Activated CD8-positive, alpha-beta memory T cell treated with anti-CD3 and anti-CD28 coated beads, Interleukin-2, amount 10 ng/mL, durations not matched to agents 7 days and 5 days (primary cell): Measurements from ENCODE around the gene CYP39A1. TPM values are rescaled to one million over a fixed set of nuclear protein-coding genes. Genes with fewer than 3 reads are reported as not detected.
A peak's percentile ranks its signal among the peaks of the same experiment; 100 is the strongest.

ENCODE experiments used
- ATAC-seq: fragments of 150-1000 bp; cut with Tn5 transposase; one replicate; pipeline ENCODE4 v1.10.0; 2021; ENCODE audit warnings: moderate library complexity
- CTCF ChIA-PET: fragments of 350-600 bp; sonication (Branson Sonifier 250); formaldehyde crosslinking; loops from one replicate; lab custom pipeline; 2021; ENCODE audit warnings: antibody characterized with exemption; lab: Charles Lee
- DNase-seq: peaks from one replicate; pipeline ENCODE4 v3.0.0-alpha.2; 2020
- H3K27ac Mint-ChIP-seq: one replicate; pipeline ENCODE4 v1.8.0; 2021; ENCODE audit warnings: mild to moderate bottlenecking, mixed read lengths
- H3K27me3 Mint-ChIP-seq: one replicate; pipeline ENCODE4 v1.8.0; 2021; ENCODE audit warnings: mixed read lengths
- H3K36me3 Mint-ChIP-seq: one replicate; pipeline ENCODE4 v1.8.0; 2021; ENCODE audit warnings: mild to moderate bottlenecking, mixed read lengths
- H3K4me1 Mint-ChIP-seq: one replicate; pipeline ENCODE4 v1.8.0; 2021; ENCODE audit warnings: mixed read lengths
- H3K4me3 Mint-ChIP-seq: one replicate; pipeline ENCODE4 v1.8.0; 2021; ENCODE audit warnings: mild to moderate bottlenecking, moderate library complexity, mixed read lengths
- H3K9me3 Mint-ChIP-seq: one replicate; pipeline ENCODE4 v1.8.0; 2022; ENCODE audit warnings: low read depth, mixed read lengths
- total RNA-seq, 2 experiments: library from RNA; stranded (reverse); gene quantifications; one replicate each; pipeline ENCODE4 v1.2.3, GENCODE V29; 2021

Gene CYP39A1
- total RNA-seq, 2 experiments from 2014 or later: not detected

GRCh38 chr6:46605091-46605797 lies 47.4 kb downstream of the CYP39A1 start:
- no peaks in the 10 kb centered on the region for H3K36me3 Mint-ChIP-seq
- H3K9me3 Mint-ChIP-seq: no peaks in the 10 kb centered on the region
- H3K4me3 Mint-ChIP-seq: no peak overlapping the region
- no peak overlapping the region for H3K27ac Mint-ChIP-seq
- peaks cover 15% of the 10 kb centered on the region for H3K27me3 Mint-ChIP-seq
- ATAC-seq: no peak
- CTCF ChIA-PET: no interaction called here
- peaks cover 3% of the 10 kb centered on the region for H3K4me1 Mint-ChIP-seq
- no peak for DNase-seq

- Mint-ChIP-seq H3K9me3 (peaks cover 2% of the 10 kb centered on the region), H3K4me3 (no peak overlapping the region), H3K27me3 (peaks cover 14% of the 10 kb centered on the region), H3K4me1 (peaks cover 2% of the 10 kb centered on the region), H3K36me3 (no peaks in the 10 kb centered on the region), H3K27ac (no peak overlapping the region)
- DNase-seq (no peak), ATAC-seq (no peak)
- CTCF ChIA-PET: no interaction called here
These were observed 54.4 kb downstream of the CYP39A1 start for GRCh38 chr6:46598215-46598614.

GRCh38 chr6:46592740-46593139 lies 59.9 kb downstream of the CYP39A1 start:
- no peak for ATAC-seq

DNA sequence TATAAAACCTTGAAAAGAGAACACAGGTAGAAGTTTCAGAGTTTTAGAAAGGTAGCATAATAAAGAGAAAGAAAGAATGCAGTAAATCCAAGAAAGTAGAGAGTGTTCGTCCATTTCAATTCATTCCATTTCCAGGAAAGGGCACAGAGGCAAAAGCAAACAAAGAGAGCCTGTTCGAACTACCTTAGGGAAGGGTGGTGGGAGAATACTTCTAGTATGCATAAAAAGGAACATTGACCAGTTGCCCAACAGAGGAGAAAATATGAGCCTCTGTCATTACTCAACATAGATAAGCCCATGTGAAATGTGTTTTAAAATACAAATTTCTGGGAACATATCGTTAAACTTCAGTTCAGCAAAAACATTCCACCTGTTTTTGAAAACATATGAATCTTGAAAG lies 60.6 kb downstream of the CYP39A1 start:
- Mint-ChIP-seq H3K27ac (no peak overlapping the region), H3K4me1 (peaks cover 2% of the 10 kb centered on the region), H3K9me3 (peaks cover 2% of the 10 kb centered on the region), H3K36me3 (no peaks in the 10 kb centered on the region), H3K4me3 (no peak overlapping the region), H3K27me3 (peaks cover 30% of the 10 kb centered on the region)
- no peak for ATAC-seq
- DNase-seq: no peak
- CTCF ChIA-PET: no interaction called here

More at GRCh38 chr6:46592740-46593139, 59.9 kb downstream of the CYP39A1 start:
- Mint-ChIP-seq H3K27me3 (peaks cover 30% of the 10 kb centered on the region), H3K4me1 (peaks cover 2% of the 10 kb centered on the region), H3K27ac (no peak overlapping the region), H3K9me3 (peaks cover 2% of the 10 kb centered on the region), H3K36me3 (no peaks in the 10 kb centered on the region), H3K4me3 (no peak overlapping the region)
- no peak for DNase-seq
- CTCF ChIA-PET: no interaction called here

DNA sequence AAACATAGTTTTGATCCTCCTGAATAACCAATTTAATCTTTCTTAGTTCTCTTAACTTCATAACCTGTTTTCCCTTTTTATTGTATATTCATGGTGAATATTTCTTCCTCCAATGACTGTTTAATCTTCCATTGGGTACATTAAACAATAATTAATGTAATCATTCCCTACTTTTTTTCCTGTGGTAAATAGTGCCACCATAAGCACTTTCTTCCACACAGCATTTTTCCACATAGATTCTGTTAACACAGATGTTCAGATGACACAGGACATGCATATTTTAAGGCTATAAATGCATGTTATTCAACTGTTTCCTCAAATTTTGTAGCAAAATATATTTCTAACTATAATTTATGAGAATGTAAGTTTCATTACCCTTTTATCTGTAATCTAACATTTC lies 61.9 kb downstream of the CYP39A1 start:
- H3K4me1 Mint-ChIP-seq: peaks cover 2% of the 10 kb centered on the region
- no peak overlapping the region for H3K4me3 Mint-ChIP-seq
- no peak for DNase-seq
- CTCF ChIA-PET: no interaction called here
- peaks cover 30% of the 10 kb centered on the region for H3K27me3 Mint-ChIP-seq
- no peak overlapping the region for H3K27ac Mint-ChIP-seq
- no peak for ATAC-seq
- H3K36me3 Mint-ChIP-seq: no peaks in the 10 kb centered on the region
- peaks cover 2% of the 10 kb centered on the region for H3K9me3 Mint-ChIP-seq

DNA sequence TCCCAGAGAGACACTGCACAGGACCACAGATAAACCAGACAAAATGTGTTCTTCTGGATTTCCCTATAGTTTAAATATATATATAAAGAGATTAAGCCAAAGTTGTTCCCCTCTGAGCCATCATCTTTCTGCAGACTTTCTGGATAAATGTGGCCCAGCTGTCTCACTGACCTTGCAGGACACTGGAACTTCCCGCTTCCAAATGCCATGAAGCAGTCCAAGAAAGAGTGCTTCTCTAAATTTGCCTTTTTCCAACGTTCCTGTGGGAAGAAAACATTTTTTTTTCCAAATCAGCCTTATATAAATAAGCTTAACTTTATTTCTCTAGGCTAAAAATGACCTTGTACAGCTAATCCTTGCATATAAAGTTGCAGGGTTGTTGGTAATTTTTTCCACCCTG lies 65.7 kb downstream of the CYP39A1 start:
- CTCF ChIA-PET: no interaction called here
- no peaks in the 10 kb centered on the region for H3K36me3 Mint-ChIP-seq
- ATAC-seq (no peak), DNase-seq (no peak)
- H3K9me3 Mint-ChIP-seq: no peaks in the 10 kb centered on the region
- H3K27ac Mint-ChIP-seq: no peak overlapping the region
- peaks cover 19% of the 10 kb centered on the region for H3K27me3 Mint-ChIP-seq
- H3K4me1 Mint-ChIP-seq: no peaks in the 10 kb centered on the region
- no peak overlapping the region for H3K4me3 Mint-ChIP-seq

- Mint-ChIP-seq H3K27ac (no peak overlapping the region), H3K36me3 (no peaks in the 10 kb centered on the region), H3K4me1 (no peaks in the 10 kb centered on the region), H3K4me3 (no peak overlapping the region), H3K27me3 (peaks cover 11% of the 10 kb centered on the region), H3K9me3 (no peaks in the 10 kb centered on the region)
- ATAC-seq (no peak), DNase-seq (no peak)
- CTCF ChIA-PET: no interaction called here
These were observed 68.0 kb downstream of the CYP39A1 start for GRCh38 chr6:46584586-46584985.

DNA sequence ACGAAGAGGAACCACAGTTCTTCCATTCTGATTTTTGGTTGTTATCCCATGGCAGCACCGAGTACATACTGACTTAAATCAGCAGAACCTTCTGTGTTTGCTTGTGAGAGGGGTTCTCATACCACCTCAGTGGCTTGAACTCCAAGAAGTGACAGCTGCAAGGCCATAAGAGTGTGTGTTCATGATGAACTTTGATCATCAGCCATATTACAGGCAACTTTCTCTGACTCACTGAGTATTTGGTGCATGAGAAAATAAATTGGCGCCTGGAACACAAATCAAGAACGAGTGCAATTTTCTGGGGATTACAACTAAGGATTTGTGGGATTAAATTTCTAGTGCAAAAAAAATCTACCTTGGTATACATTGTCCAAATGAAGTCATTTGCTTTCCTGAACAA lies 68.9 kb downstream of the CYP39A1 start:
- no peak overlapping the region for H3K4me3 Mint-ChIP-seq
- DNase-seq (no peak), ATAC-seq (no peak)
- H3K36me3 Mint-ChIP-seq: no peaks in the 10 kb centered on the region
- no peak overlapping the region for H3K27ac Mint-ChIP-seq
- CTCF ChIA-PET: no interaction called here
- no peaks in the 10 kb centered on the region for H3K4me1 Mint-ChIP-seq
- H3K27me3 Mint-ChIP-seq: peaks cover 12% of the 10 kb centered on the region
- no peaks in the 10 kb centered on the region for H3K9me3 Mint-ChIP-seq

GRCh38 chr6:46583081-46583480 lies 69.5 kb downstream of the CYP39A1 start:
- no peak for DNase-seq
- ATAC-seq: no peak
- peaks cover 18% of the 10 kb centered on the region for H3K27me3 Mint-ChIP-seq
- CTCF ChIA-PET: no interaction called here
- H3K36me3 Mint-ChIP-seq: no peaks in the 10 kb centered on the region
- H3K4me1 Mint-ChIP-seq: no peaks in the 10 kb centered on the region
- H3K4me3 Mint-ChIP-seq: no peak overlapping the region
- H3K27ac Mint-ChIP-seq: no peak overlapping the region
- H3K9me3 Mint-ChIP-seq: no peaks in the 10 kb centered on the region

DNA sequence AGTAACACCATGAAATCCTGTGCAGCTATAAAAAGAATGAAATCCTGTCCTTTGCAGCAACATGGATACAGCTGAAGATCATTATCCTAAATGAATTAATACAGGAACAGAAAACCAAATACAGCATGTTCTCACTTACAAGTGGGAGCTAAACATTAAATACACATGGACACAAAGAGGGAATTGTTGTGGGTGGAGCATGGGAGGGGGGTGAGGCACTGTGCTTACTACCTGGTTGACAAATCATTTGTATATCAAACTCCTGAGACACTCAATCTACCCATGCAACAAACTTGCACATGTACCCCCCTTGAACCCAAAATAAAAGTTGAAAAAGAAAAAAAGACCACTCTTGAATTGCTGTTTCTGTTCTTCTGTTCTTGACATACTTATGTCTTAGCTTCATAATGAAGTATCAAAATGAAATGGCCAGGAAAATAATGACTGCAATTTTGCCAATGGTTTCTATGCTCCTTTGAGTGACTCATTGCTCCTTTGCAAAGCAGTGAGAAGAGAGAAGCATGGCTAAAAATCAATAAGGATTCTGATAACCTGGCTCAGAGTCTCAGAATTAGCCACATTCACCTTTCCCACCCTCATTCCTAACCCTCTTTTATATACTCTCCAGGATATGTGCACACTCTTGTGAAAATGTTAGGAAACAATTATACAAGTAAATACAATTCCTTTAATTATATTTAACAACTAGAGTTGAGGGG lies 71.0 kb downstream of the CYP39A1 start:
- Mint-ChIP-seq H3K27ac (no peak overlapping the region), H3K9me3 (no peaks in the 10 kb centered on the region), H3K36me3 (no peaks in the 10 kb centered on the region), H3K4me1 (no peaks in the 10 kb centered on the region), H3K4me3 (no peak overlapping the region), H3K27me3 (peaks cover 27% of the 10 kb centered on the region)
- DNase-seq (no peak), ATAC-seq (no peak)
- CTCF ChIA-PET: no interaction called here

DNA sequence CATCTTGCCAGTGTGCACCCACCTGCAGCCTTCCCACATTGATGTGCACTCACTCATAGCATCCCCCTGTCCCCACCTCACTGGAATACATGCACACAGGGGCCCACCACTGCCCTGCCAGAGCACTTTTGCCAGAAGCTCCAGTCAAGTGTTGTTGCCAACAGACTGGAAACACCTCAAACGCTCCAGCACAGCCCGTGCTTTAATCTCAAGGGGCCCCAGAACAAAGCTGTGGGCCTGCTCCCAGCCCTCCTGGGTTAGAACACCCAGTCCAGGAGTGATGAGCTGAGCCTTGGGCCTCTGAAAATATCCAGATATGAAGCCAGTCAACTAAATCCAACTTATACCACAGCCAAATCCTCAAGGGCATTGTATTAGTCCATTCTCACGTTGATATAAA lies 77.1 kb downstream of the CYP39A1 start:
- Mint-ChIP-seq H3K4me3 (no peak overlapping the region), H3K4me1 (peaks cover 4% of the 10 kb centered on the region), H3K36me3 (no peaks in the 10 kb centered on the region), H3K27me3 (peaks cover 37% of the 10 kb centered on the region), H3K27ac (no peak overlapping the region), H3K9me3 (no peaks in the 10 kb centered on the region)
- CTCF ChIA-PET: no interaction called here
- DNase-seq (no peak), ATAC-seq (no peak)

- DNase-seq: peak; percentile 43
- no peak overlapping the region for H3K27ac Mint-ChIP-seq
- peaks cover 4% of the 10 kb centered on the region for H3K4me1 Mint-ChIP-seq
- H3K9me3 Mint-ChIP-seq: no peaks in the 10 kb centered on the region
- peak; percentile 30 for ATAC-seq
- CTCF ChIA-PET: no interaction called here
- H3K4me3 Mint-ChIP-seq: no peak overlapping the region
- H3K36me3 Mint-ChIP-seq: no peaks in the 10 kb centered on the region
- H3K27me3 Mint-ChIP-seq: peaks cover 35% of the 10 kb centered on the region
These were observed 79.5 kb downstream of the CYP39A1 start for GRCh38 chr6:46573140-46573539.

- peaks cover 15% of the 10 kb centered on the region for H3K27me3 Mint-ChIP-seq
- no peak overlapping the region for H3K4me3 Mint-ChIP-seq
- H3K36me3 Mint-ChIP-seq: no peaks in the 10 kb centered on the region
- no peak for ATAC-seq
- CTCF ChIA-PET: no interaction called here
- H3K27ac Mint-ChIP-seq: no peak overlapping the region
- no peaks in the 10 kb centered on the region for H3K4me1 Mint-ChIP-seq
- H3K9me3 Mint-ChIP-seq: no peaks in the 10 kb centered on the region
- no peak for DNase-seq
These were observed 87.1 kb downstream of the CYP39A1 start for GRCh38 chr6:46565531-46565930.

- Mint-ChIP-seq H3K4me3 (no peak overlapping the region), H3K4me1 (no peaks in the 10 kb centered on the region), H3K36me3 (no peaks in the 10 kb centered on the region), H3K27ac (no peak overlapping the region), H3K27me3 (peaks cover 4% of the 10 kb centered on the region), H3K9me3 (no peaks in the 10 kb centered on the region)
- no peak for DNase-seq
- no peak for ATAC-seq
- CTCF ChIA-PET: no interaction called here
These were observed 88.7 kb downstream of the CYP39A1 start for GRCh38 chr6:46563924-46564323.
